ENCODE results near the gene SLC2A9.

SLC2A9 gene

GRCh38 chr4:10034612-10035104, 13.4 kb upstream of the SLC2A9 start:
- TF ChIP-seq CTCF (conservative IDR thresholded peaks at IDR 0.05; ENCODE audit: low read depth, low read length) = no peak
- no peak overlapping the region for H3K4me3 ChIP-seq (ENCODE audit: low read depth, low read length)
- DNase-seq (ENCODE audit: low read depth) = no peak

- no peak overlapping the region for H3K4me3 ChIP-seq (ENCODE audit: low read depth, low read length)
- no peak for TF ChIP-seq CTCF (conservative IDR thresholded peaks at IDR 0.05; ENCODE audit: low read depth, low read length)
- no peak for DNase-seq (ENCODE audit: low read depth)
Measured at GRCh38 chr4:10034136-10034535, 12.8 kb upstream of the SLC2A9 start.

- DNase-seq (ENCODE audit: low read depth) = peak; percentile 73
- TF ChIP-seq CTCF (conservative IDR thresholded peaks at IDR 0.05; ENCODE audit: low read depth, low read length) = no peak
- H3K4me3 ChIP-seq (ENCODE audit: low read depth, low read length) = no peak overlapping the region
Measured at GRCh38 chr4:10033191-10033881, 12.0 kb upstream of the SLC2A9 start.

GRCh38 chr4:10032625-10033024, 11.3 kb upstream of the SLC2A9 start:
- no peak overlapping the region for H3K4me3 ChIP-seq (ENCODE audit: low read depth, low read length)
- TF ChIP-seq CTCF (conservative IDR thresholded peaks at IDR 0.05; ENCODE audit: low read depth, low read length) = no peak
- peak; percentile 79 for DNase-seq (ENCODE audit: low read depth)

DNA sequence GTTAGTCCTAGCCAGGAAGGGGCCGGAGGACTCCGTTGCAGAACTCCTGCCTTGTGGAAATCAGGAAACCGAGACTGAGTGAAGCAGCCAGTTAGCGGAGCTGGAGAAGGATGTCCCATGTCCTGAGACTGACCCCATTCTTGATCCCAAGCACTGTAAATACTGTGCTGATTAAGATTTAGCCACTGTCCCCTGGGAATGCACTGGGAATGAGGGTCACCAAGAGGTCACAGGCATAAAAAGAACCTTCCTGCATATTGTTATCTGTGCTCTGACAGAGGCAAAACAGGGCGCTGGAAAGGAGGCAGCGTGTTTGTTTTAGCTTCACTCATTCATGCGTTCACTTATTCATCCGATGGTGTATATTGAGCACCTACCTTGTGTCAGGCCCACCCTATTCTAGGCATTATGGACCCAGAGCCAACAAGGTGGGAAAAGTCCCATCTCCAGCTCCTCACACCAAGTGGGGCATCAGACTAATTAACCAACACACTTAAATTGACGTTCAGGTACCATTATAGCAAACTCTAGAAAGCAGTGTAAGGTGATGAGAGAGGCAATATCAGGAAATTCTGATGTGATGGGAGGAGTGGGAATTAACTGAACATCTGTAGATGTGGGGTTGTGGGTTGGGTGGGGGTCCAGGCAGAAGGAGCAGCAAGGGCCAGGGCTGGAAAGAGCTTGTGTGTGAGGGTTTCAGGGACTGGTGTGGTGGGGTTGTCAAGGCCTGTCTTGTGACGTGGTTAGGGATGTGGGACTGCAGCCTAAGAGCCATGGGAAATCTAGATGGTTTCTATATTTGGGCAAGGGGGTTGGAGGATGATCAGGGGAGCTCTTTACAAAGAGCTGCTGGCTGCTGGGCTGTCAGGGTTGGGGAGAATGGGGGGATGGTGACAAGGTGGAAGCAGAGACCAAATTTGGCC, 10.6 kb upstream of the SLC2A9 start:
- no peak for TF ChIP-seq CTCF (conservative IDR thresholded peaks at IDR 0.05; ENCODE audit: low read depth, low read length)
- no peak overlapping the region for H3K4me3 ChIP-seq (ENCODE audit: low read depth, low read length)

DNA sequence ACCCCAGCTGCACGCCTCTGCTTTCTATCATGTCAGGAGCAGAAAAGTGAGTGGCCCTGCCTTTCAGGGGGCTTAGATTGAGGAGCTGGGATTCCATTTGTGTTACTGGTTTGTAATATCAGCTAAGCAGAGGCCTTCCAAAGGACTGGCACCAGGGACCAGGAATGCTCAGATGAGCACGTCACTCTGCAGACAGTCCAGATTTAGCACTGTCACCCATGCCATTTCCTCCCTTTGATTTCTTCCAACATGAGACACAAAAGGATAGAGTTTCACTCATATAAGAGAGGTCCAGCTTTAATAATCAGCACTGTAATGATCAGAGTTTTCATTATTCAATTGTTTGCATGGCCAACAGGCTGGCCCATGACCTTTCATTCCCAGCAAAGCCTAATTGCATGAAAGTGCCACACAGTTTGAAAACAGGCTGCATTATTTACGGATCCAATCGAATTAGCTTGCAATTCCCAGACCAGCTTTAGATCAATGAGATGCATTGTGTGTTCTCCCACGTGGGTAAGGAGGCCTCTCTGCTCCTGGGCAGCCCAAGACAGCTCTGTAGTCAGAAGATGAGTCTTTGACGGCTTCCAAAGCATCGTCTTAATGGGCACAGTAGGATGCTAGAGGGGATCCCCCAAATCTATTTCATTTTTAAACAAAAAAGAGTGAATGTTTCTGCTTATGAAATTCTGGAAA, 9.8 kb upstream of the SLC2A9 start:
- no peak for DNase-seq (ENCODE audit: low read depth)
- no peak for TF ChIP-seq CTCF (conservative IDR thresholded peaks at IDR 0.05; ENCODE audit: low read depth, low read length)
- H3K4me3 ChIP-seq (ENCODE audit: low read depth, low read length) = no peak overlapping the region

More for the DNA sequence above, 10.6 kb upstream of the SLC2A9 start:
- DNase-seq (ENCODE audit: low read depth) = peak; percentile 47
